Activated naive CD4-positive, alpha-beta T cell treated with anti-CD3 and anti-CD28 coated beads, Interleukin-2, amount 10 ng/mL, durations not matched to agents 7 days and 5 days (primary cell): Measurements from ENCODE around the gene FOSL2.

Source experiments
- CTCF ChIA-PET: fragments of 350-600 bp; sonication (Branson Sonifier 250); formaldehyde crosslinking; loops from one replicate; lab custom pipeline; 2021; ENCODE audit warnings: antibody characterized with exemption; lab: Charles Lee
- DNase-seq: peaks from one replicate; pipeline ENCODE4 v3.0.0-alpha.2; 2020
- H3K27ac Mint-ChIP-seq: one replicate; pipeline ENCODE4 v1.8.0; 2021; ENCODE audit warnings: mild to moderate bottlenecking, moderate library complexity, mixed read lengths
- H3K27me3 Mint-ChIP-seq: one replicate; pipeline ENCODE4 v1.8.0; 2021; ENCODE audit warnings: mild to moderate bottlenecking, mixed read lengths
- H3K36me3 Mint-ChIP-seq: one replicate; pipeline ENCODE4 v1.8.0; 2021; ENCODE audit warnings: mixed read lengths
- H3K4me1 Mint-ChIP-seq: one replicate; pipeline ENCODE4 v1.8.0; 2021; ENCODE audit warnings: mixed read lengths
- H3K4me3 Mint-ChIP-seq: one replicate; pipeline ENCODE4 v1.8.0; 2021; ENCODE audit warnings: mild to moderate bottlenecking, moderate library complexity, mixed read lengths
- H3K9me3 Mint-ChIP-seq: one replicate; pipeline ENCODE4 v1.8.0; 2021; ENCODE audit warnings: mixed read lengths

FOSL2 gene

GRCh38 chr2:28463893-28464292 is 71.2 kb downstream of the FOSL2 start:
- no peaks in the 10 kb centered on the region for H3K36me3 Mint-ChIP-seq
- H3K27me3 Mint-ChIP-seq: peaks cover 24% of the 10 kb centered on the region
- H3K9me3 Mint-ChIP-seq: peaks cover 5% of the 10 kb centered on the region
- H3K4me3 Mint-ChIP-seq: no peak overlapping the region
- DNase-seq: no peak
- peaks cover 19% of the 10 kb centered on the region for H3K4me1 Mint-ChIP-seq
- no peak overlapping the region for H3K27ac Mint-ChIP-seq
- CTCF ChIA-PET: interaction anchor here (1.8 kb wide), 1 partner anchor 12 kb away, joined by 4 read pairs; no protein-coding TSS in a partner anchor

DNA sequence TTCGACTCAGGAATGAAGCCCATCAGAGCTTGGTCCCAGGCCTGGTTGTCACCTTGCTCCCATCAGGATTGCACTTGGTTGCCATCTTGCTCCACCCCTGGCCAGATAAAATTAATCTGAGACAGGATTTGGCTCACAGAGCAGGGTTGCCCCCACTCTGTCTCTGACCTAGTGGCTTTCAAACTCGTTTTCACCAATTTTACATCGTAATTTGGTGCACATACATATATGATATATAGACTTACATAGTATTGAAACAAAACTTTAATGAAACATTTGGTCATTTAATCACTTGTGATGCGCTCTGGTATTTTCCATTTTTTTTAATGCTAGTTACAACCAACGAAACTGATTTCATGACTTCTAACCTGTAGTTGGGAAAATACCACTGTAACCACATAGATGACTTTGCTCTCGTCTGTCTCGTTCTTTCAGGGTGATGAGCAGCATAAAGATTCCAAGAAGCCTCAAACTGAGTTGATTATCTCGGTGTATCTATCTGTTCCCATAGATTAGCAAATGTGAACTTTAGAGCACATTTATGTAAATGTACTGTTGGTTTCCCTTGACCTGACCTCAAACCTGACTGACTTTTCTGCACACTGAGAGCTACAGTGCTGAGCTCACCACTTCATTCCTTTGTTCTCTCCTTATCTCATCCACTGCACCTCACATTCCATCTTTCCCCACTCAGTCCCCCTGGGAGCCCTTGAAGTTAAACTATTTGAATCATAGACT is 72.7 kb downstream of the FOSL2 start:
- CTCF ChIA-PET: interaction anchor here (0.8 to 1.8 kb wide), 3 partner anchors 10 to 711 kb away, joined by 3 to 4 read pairs (median 3); no protein-coding TSS in a partner anchor
- Mint-ChIP-seq H3K4me1 (peaks cover 29% of the 10 kb centered on the region), H3K36me3 (no peaks in the 10 kb centered on the region), H3K9me3 (peaks cover 5% of the 10 kb centered on the region), H3K27me3 (peaks cover 24% of the 10 kb centered on the region), H3K4me3 (no peak overlapping the region), H3K27ac (no peak overlapping the region)
- no peak for DNase-seq
